GM19025 (cell line): Measurements from ENCODE around the gene SLC35C1.
"Not testable (repeated sequence)": the region's sequence is repeated elsewhere in the genome, so short reads cannot be mapped to it uniquely, and the experiment has no call there.

Experiments
- ATAC-seq: cut with Tn5 transposase; IDR thresholded peaks from one replicate; pipeline ENCODE4 v1.9.1; 2021; ENCODE audit warnings: mild to moderate bottlenecking, low read depth, moderate library complexity; ENCODE audit not compliant: unreplicated experiment

SLC35C1 gene

GRCh38 chr11:45809456-45810395 is 4.8 kb downstream of the SLC35C1 start:
- no peak for ATAC-seq

- no peak for ATAC-seq
Observed at GRCh38 chr11:45810431-45811108, 5.6 kb downstream of the SLC35C1 start.

DNA sequence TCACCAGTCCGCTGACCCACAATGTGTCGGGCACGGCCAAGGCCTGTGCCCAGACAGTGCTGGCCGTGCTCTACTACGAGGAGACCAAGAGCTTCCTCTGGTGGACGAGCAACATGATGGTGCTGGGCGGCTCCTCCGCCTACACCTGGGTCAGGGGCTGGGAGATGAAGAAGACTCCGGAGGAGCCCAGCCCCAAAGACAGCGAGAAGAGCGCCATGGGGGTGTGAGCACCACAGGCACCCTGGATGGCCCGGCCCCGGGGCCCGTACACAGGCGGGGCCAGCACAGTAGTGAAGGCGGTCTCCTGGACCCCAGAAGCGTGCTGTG is 6.1 kb downstream of the SLC35C1 start:
- ATAC-seq, result no peak

DNA sequence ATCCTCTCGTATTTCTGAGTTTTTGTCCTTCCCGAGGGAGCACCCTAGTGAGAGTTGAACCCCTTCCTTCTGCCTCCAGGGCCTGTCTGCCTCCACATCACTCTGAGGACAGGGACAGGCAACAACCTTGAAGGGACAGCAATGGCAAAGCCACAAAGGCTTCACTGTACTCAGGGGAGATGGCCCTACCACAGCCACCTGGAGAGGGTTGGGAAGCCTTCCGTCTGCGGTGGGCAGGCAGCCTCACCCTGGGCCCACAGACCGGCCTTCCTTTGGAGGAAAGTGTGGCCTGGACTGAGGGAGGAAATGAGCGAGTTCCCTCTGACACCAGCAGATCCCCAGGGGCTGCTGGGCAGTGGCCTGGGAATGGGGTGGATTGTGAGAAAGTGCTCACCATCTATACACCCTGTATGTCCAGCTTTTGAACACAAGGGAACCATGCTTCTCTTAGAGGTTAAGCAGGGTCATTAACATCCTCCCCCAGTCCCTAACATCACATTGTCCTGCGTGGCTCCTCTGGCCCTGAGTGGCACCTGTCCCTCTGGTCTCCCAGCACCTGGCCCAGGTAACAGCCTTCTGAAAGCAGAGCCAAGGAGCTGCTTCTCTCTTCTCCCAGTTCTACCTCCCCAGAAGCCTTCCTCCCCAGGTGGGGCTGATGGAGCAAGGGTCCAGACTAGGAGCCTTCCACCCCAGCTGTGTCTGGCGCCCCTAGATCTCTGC is 6.8 kb downstream of the SLC35C1 start:
- ATAC-seq, result no peak

DNA sequence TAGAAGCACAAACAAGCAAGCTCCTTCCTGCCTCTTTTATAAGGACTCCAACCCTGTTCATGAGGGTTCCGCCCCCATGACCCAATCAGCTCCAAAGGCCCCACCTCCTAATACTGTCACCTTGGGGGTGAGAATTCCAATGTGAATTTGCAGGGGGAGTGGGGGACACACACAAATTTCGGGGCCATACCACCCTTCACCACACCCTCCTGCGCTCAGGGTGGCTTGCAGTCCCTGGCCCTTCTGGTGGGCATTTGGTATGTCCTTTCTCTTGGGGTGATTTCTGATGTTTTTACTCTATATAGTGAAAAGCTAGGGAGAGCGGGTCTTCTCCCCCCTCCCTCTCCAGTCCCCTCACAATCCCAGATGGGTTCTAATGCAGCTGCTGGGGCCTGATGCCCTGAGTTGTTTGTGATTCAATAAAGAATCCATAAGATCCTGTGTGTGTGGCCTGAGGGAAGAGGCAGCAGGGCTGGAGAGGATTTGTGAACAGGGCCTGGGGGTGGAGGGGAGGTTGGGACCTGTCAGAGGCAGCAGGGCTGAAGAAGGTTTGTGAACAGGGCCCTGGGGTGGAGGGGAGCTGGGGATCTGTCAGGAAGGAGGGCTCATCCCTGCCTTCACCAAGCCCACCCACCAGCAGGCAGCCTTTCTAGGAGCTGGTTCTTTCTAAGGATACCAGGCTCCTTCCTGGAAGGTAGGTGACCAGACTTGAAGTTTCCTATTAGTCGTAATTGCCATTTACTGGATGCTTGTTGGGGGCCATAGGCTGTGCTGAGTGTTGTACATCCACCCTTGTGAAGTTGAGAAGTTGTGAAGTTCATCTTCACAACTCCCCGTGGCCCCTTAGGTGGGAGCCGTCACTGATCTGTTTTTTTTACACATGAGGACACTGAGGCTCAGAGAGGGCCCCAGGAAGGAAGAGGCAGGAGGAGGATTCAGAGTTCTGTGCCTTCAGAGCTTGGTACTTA is 7.9 kb downstream of the SLC35C1 start:
- no peak for ATAC-seq

- no peak for ATAC-seq
Observed at GRCh38 chr11:45815747-45816146, 10.8 kb downstream of the SLC35C1 start.

- ATAC-seq, result no peak
Observed at GRCh38 chr11:45816614-45817013, 11.7 kb downstream of the SLC35C1 start.

DNA sequence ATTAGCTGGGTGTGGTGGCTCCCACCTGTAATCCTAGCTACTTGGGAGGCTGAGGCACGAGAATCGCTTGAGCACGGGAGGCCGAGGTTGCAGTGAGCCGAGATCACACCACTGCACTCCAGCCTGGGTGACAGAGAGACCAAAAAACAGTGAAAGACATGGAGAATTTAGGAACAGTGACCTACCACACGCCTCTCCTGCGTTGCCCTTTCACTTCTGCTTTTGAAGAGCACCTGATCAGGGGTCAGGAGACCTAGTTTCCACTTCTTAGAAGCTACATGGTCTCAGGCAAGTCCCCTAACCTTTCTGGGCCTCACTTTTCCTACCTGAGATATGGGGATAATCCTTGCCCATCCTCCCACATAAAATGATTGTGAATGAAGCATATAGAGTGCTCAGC is 12.2 kb downstream of the SLC35C1 start:
- peak; percentile 92 for ATAC-seq

GRCh38 chr11:45818961-45819605 is 14.1 kb downstream of the SLC35C1 start:
- ATAC-seq, result no peak

DNA sequence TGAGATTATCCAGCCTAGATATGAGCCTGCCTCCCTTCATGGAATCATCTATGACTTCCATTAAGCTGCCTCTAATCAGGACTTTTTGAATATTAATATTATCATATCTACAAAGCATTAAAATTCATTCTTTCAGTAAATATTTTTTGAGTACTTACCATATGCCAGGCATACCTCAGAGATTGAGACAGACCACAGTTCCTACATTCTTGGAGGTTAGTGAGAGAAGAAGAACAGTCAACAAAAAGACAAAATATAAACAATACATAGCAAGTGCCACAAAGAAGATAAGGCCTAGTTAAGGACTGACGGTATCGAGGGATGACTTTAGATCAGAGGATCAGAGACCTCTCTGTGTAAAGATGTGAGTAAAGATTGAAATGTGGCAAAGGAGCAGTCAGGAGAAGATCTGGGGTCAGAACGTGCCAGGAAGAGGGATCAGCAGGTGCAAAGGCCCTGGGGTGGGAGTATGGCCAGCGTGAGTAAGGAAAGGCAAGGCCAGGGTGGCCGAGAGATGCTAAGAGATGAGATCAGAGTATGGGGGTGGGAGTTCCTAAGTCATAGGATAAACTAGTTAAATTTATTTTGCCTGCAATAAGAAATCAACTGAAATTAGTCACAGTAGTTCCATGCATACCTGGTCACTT is 15.4 kb downstream of the SLC35C1 start:
- no peak for ATAC-seq

- not testable (repeated sequence) for ATAC-seq
Observed at GRCh38 chr11:45826492-45826891, 21.5 kb downstream of the SLC35C1 start.

- no peak for ATAC-seq
Observed at GRCh38 chr11:45827123-45827522, 22.2 kb downstream of the SLC35C1 start.

GRCh38 chr11:45828996-45829395 is 24.0 kb downstream of the SLC35C1 start:
- no peak for ATAC-seq

DNA sequence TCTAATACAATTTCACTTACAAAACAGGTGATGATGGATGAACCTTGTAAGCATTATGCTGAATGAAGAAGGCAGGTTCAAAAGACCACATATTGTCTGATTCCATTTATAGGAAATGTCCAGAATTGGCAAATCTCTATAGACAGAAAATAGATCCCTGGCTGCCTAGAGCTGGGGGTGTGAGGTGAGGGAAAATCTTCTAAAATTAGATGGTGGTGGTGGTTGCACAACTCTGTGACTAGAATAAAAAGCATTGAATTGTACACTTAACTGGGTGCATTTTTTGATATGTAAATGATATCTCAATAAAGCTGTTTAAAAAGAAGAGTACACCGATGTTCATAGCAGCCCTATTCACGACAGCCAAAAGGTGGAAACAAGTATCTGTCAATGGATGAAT is 25.6 kb downstream of the SLC35C1 start:
- no peak for ATAC-seq

- ATAC-seq, result no peak
Observed at GRCh38 chr11:45832811-45833441, 28.0 kb downstream of the SLC35C1 start.

DNA sequence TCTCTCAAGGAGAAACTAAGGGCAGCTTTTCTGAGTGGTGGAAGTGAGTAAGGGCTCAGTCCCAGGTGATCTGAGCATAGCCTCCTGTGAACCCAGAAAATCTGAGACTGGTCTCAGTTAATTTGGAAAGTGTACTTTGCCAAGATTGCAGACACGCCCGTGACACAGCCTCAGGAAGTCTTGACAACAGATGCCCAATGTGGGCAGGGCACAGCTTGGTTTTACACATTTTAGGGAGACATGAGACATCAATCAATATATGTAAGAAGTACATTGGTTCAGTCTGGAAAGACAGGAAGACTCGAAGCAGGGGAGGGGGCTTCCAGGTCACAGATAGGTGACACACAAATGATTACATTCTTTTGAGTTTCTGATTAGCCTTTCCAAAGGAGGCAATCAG is 28.8 kb downstream of the SLC35C1 start:
- no peak for ATAC-seq

- no peak for ATAC-seq
Observed at GRCh38 chr11:45834298-45834756, 29.4 kb downstream of the SLC35C1 start.

- ATAC-seq, result no peak
Observed at GRCh38 chr11:45839204-45839603, 34.3 kb downstream of the SLC35C1 start.

DNA sequence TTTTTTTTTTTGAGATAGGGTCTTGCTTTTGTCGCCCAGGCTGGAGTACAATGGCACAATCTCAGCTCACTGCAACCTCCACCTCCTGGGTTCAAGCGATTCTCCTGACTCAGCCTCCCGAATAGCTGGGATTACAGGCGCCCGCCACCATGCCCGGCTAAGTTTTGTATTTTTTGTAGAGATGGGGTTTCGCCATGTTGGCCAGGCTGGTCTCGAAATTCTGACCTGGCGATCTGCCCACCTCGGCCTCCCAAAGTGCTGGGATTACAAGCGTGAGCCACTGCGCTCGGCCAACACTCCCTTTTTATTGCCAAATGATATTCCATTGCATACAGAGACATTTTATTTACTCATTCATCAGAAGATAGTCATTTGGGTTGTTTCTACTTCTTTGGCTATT is 35.3 kb downstream of the SLC35C1 start:
- ATAC-seq, result not testable (repeated sequence)
